CD4-positive, alpha-beta T cell (primary cell): ENCODE results near the gene RHOT1. TPM values are rescaled to one million over a fixed set of nuclear protein-coding genes. Genes with fewer than 3 reads are reported as not detected.

ENCODE experiments used
- ATAC-seq: fragments of 200-7000 bp; cut with Tn5 transposase; one replicate; pipeline ENCODE4 v1.10.0; 2022; ENCODE audit warnings: mild to moderate bottlenecking; ENCODE audit not compliant: poor library complexity
- CTCF ChIA-PET: fragments of 350-600 bp; sonication (Branson Sonifier 250); formaldehyde crosslinking; loops from one replicate; lab custom pipeline; 2021; ENCODE audit warnings: antibody characterized with exemption, inconsistent platforms; lab: Charles Lee
- POLR2A ChIA-PET: fragments of 350-600 bp; sonication (Branson Sonifier 250); formaldehyde crosslinking; loops from one replicate; lab custom pipeline; 2021; ENCODE audit warnings: antibody characterized with exemption, inconsistent platforms; lab: Charles Lee
- DNase-seq, 14 experiments: peaks; one replicate each; pipeline ENCODE4 v3.0.0-alpha.2; 2013 to 2020; ENCODE audit warnings: mixed read lengths in 2 of 14
- H3K27ac ChIP-seq, 2 donors: one replicate each; pipeline versions ENCODE4 v1.5.1 to v1.7.0; 2013; ENCODE audit warnings: low read length in 2 of 2, low read depth in 1 of 2, mild to moderate bottlenecking in 1 of 2
- H3K27me3 ChIP-seq, 2 experiments: 1 replicate in 1 of 2; 2 replicates in 1 of 2; pipeline versions ENCODE4 v1.6.1 to v1.7.0; 2013; ENCODE audit warnings: low read length in 2 of 2, control low read depth in 1 of 2, mild to moderate bottlenecking in 1 of 2, moderate library complexity in 1 of 2; ENCODE audit not compliant: insufficient read depth in 2 of 2, control insufficient read depth in 1 of 2
- H3K36me3 ChIP-seq: one replicate; pipeline ENCODE4 v1.6.1; 2013; ENCODE audit warnings: low read length, control low read depth; ENCODE audit not compliant: insufficient read depth
- H3K4me1 ChIP-seq: one replicate; pipeline ENCODE4 v1.6.1; 2013; ENCODE audit warnings: low read length, control low read depth; ENCODE audit not compliant: insufficient read depth
- H3K4me3 ChIP-seq: one replicate; pipeline ENCODE4 v1.5.1; 2013; ENCODE audit warnings: mild to moderate bottlenecking, low read length, moderate library complexity
- H3K9me3 ChIP-seq, 2 experiments: 1 replicate in 1 of 2; 2 replicates in 1 of 2; pipeline versions ENCODE4 v1.6.1 to v1.7.0; 2013; ENCODE audit warnings: low read length in 2 of 2, mild to moderate bottlenecking in 2 of 2, control low read depth in 1 of 2, moderate library complexity in 1 of 2; ENCODE audit not compliant: control insufficient read depth in 1 of 2, insufficient read depth in 1 of 2
- H3K27ac Mint-ChIP-seq: one replicate; pipeline ENCODE4 v1.8.0; 2020; ENCODE audit warnings: mixed read lengths
- H3K27me3 Mint-ChIP-seq: one replicate; pipeline ENCODE4 v1.8.0; 2021; ENCODE audit warnings: mixed read lengths
- H3K36me3 Mint-ChIP-seq: one replicate; pipeline ENCODE4 v1.8.0; 2021; ENCODE audit warnings: low read depth, mixed read lengths
- H3K4me1 Mint-ChIP-seq: one replicate; pipeline ENCODE4 v1.8.0; 2021; ENCODE audit warnings: low read depth, mixed read lengths
- H3K4me3 Mint-ChIP-seq: one replicate; pipeline ENCODE4 v1.8.0; 2020; ENCODE audit warnings: mild to moderate bottlenecking, mixed read lengths
- H3K9me3 Mint-ChIP-seq: one replicate; pipeline ENCODE4 v1.8.0; 2020; ENCODE audit warnings: mixed read lengths
- intact Hi-C, 2 experiments: fragments of 100-400 bp; cut with DNase I in 1 of 2; cut with micrococcal nuclease in 1 of 2; formaldehyde crosslinking; loops; one replicate each; pipeline versions ENCODE4 v1.15.1 to v1.9.0; 2023 to 2025; cut with DNase I, micrococcal nuclease
- total RNA-seq, 174 experiments: library from RNA in 2 of 174; stranded (reverse) in 2 of 174; gene quantifications; one replicate each; pipeline ENCODE4 v1.2.3 and lab custom pipeline; 2021 to 2026
- TF ChIP-seq, protein P1 (sequence below): fragments of 200-600 bp; IDR thresholded peaks from one replicate; pipeline ENCODE4 v1.8.0; 2022; ENCODE audit warnings: antibody characterized with exemption, mild to moderate bottlenecking

The RHOT1 gene
- total RNA-seq, 2 experiments from 2014 or later, result 12.9 to 13.1 TPM

DNA sequence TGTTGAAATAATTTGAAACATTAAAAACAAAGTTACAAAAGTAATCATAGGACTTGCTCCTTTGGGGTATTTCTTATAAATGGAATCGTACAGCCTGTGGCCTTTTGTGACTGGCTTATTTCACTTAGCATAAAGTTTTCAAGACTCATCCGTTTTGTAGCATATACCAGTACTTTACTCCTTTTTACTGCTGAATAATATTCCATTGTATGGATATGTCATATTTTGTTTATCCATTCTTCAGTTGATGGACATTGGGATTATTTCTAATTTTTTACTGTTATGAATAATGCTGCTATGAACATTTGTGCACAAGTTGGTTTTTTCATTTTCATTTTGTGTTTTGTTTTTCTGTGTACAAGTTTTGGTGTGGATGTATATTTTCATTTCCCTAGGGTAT lies 93.3 kb downstream of the RHOT1 start:
- DNase-seq (no peak), ATAC-seq (no peak)
- Mint-ChIP-seq H3K4me1 (peaks cover 7% of the 10 kb centered on the region), H3K36me3 (no peaks in the 10 kb centered on the region), H3K4me3 (no peak overlapping the region), H3K27me3 (no peaks in the 10 kb centered on the region), H3K9me3 (no peaks in the 10 kb centered on the region), H3K27ac (no peak overlapping the region)
- Histone ChIP-seq H3K27me3 (no peaks in the 10 kb centered on the region), H3K36me3 (no peaks in the 10 kb centered on the region), H3K9me3 (no peaks in the 10 kb centered on the region), H3K4me3 (no peak overlapping the region), H3K27ac (no peak overlapping the region), H3K4me1 (no peaks in the 10 kb centered on the region)
- TF ChIP-seq, protein P1, sequence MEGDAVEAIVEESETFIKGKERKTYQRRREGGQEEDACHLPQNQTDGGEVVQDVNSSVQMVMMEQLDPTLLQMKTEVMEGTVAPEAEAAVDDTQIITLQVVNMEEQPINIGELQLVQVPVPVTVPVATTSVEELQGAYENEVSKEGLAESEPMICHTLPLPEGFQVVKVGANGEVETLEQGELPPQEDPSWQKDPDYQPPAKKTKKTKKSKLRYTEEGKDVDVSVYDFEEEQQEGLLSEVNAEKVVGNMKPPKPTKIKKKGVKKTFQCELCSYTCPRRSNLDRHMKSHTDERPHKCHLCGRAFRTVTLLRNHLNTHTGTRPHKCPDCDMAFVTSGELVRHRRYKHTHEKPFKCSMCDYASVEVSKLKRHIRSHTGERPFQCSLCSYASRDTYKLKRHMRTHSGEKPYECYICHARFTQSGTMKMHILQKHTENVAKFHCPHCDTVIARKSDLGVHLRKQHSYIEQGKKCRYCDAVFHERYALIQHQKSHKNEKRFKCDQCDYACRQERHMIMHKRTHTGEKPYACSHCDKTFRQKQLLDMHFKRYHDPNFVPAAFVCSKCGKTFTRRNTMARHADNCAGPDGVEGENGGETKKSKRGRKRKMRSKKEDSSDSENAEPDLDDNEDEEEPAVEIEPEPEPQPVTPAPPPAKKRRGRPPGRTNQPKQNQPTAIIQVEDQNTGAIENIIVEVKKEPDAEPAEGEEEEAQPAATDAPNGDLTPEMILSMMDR, result no peak
- intact Hi-C loops, result no loop called here
- ChIA-PET POLR2A (no interaction called here), CTCF (no interaction called here)

DNA sequence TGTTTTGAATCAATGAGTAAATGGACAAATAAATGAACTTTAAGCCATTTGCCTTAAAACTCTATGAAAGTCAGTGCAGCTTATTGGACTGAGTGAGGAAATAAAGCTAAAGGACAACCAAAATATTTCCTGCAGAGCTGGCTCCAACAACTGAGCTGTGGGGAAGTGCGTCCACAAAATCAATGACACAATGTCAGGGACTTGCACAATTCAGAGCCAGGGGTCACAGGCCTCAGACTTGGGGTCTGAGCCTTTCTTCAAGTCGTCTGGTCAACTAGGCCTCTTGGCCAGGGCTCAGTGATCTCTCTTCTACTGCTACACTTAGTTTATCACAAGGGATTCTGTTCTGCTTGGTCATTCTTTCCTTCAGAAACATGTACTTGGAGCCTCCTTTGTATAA lies 97.2 kb downstream of the RHOT1 start:
- no peaks in the 10 kb centered on the region for H3K9me3 ChIP-seq
- no peaks in the 10 kb centered on the region for H3K27me3 ChIP-seq
- Mint-ChIP-seq H3K4me1 (no peaks in the 10 kb centered on the region), H3K4me3 (no peak overlapping the region), H3K9me3 (no peaks in the 10 kb centered on the region), H3K27me3 (no peaks in the 10 kb centered on the region), H3K27ac (no peak overlapping the region), H3K36me3 (no peaks in the 10 kb centered on the region)
- POLR2A ChIA-PET, result no interaction called here
- no peaks in the 10 kb centered on the region for H3K36me3 ChIP-seq
- no peak for ATAC-seq
- no peak overlapping the region for H3K27ac ChIP-seq
- no peaks in the 10 kb centered on the region for H3K4me1 ChIP-seq
- no peak overlapping the region for H3K4me3 ChIP-seq
- intact Hi-C loops, result no loop called here
- no peak for DNase-seq
- CTCF ChIA-PET, result no interaction called here
- TF ChIP-seq, protein P1, result no peak

DNA sequence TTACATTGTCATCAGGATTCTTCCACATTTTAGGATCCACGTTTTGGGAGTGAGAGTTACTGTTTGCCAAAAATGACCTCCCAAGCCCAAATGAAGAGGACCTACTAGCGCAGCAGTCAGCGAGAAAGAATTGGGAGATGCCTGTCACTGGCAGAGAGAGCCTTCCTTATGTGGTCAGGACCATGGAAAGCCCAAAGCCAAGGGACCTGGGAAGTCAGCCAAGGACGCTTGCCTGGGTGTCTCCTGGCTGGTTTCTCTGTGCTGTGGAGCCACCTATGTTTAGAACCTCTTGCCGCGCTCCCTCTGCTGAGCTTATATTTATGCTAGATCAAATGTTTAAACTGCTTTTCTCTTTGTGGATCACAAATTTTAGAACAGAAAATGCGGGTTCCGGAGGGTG lies 98.4 kb downstream of the RHOT1 start:
- POLR2A ChIA-PET, result interaction anchor here (0.6 kb wide), 1 partner anchor 21 kb away, joined by 3 read pairs; no protein-coding TSS in a partner anchor
- no peaks in the 10 kb centered on the region for H3K27me3 Mint-ChIP-seq
- Histone ChIP-seq H3K27me3 (no peaks in the 10 kb centered on the region), H3K9me3 (no peaks in the 10 kb centered on the region), H3K4me1 (no peaks in the 10 kb centered on the region), H3K4me3 (no peak overlapping the region), H3K27ac (no peak overlapping the region), H3K36me3 (no peaks in the 10 kb centered on the region)
- CTCF ChIA-PET, result no interaction called here
- H3K27ac Mint-ChIP-seq, result no peak overlapping the region
- no peak for ATAC-seq
- H3K4me3 Mint-ChIP-seq, result no peak overlapping the region
- H3K4me1 Mint-ChIP-seq, result no peaks in the 10 kb centered on the region
- no peaks in the 10 kb centered on the region for H3K9me3 Mint-ChIP-seq
- TF ChIP-seq, protein P1, result no peak
- no peaks in the 10 kb centered on the region for H3K36me3 Mint-ChIP-seq
- intact Hi-C loops, result no loop called here
- no peak for DNase-seq
